Liver (tissue), 9 donors: ENCODE data around the gene CLIC1. TPM values are rescaled to one million over a fixed set of nuclear protein-coding genes. Genes with fewer than 3 reads are reported as not detected.

Source experiments
- DNase-seq: peaks from one replicate; pipeline ENCODE4 v3.0.0-alpha.2; 2017; ENCODE audit warnings: low spot score
- H3K27ac ChIP-seq, 2 donors: one replicate each; pipeline ENCODE4 v1.7.0; 2013; ENCODE audit warnings: inconsistent platforms in 2 of 2, low read length in 2 of 2, control low read depth in 1 of 2, low read depth in 1 of 2, mild to moderate bottlenecking in 1 of 2
- H3K27me3 ChIP-seq, 4 donors: one replicate each; pipeline versions ENCODE4 v1.6.1 to v1.7.0; 2013; ENCODE audit warnings: low read length in 3 of 4, inconsistent platforms in 1 of 4, mild to moderate bottlenecking in 1 of 4, moderate library complexity in 1 of 4; ENCODE audit not compliant: control insufficient read depth in 4 of 4, insufficient read depth in 4 of 4
- H3K36me3 ChIP-seq, 4 donors: one replicate each; pipeline versions ENCODE4 v1.6.1 to v1.7.0; 2013; ENCODE audit warnings: low read length in 3 of 4, mild to moderate bottlenecking in 3 of 4, low read depth in 1 of 4, moderate library complexity in 1 of 4; ENCODE audit not compliant: control insufficient read depth in 4 of 4, insufficient read depth in 3 of 4
- H3K4me1 ChIP-seq, 4 donors: one replicate each; pipeline versions ENCODE4 v1.6.1 to v1.7.0; 2013; ENCODE audit warnings: low read length in 3 of 4, mild to moderate bottlenecking in 3 of 4, moderate library complexity in 1 of 4; ENCODE audit not compliant: control insufficient read depth in 4 of 4, insufficient read depth in 4 of 4
- H3K4me3 ChIP-seq, 3 donors: one replicate each; pipeline versions ENCODE4 v1.6.1 to v1.7.0; 2013; ENCODE audit warnings: low read length in 3 of 3, control low read depth in 1 of 3, low read depth in 1 of 3, mild to moderate bottlenecking in 1 of 3
- H3K9ac ChIP-seq, 2 donors: one replicate each; pipeline ENCODE4 v1.7.0; 2013; ENCODE audit warnings: low read length in 2 of 2, mild to moderate bottlenecking in 2 of 2, moderate library complexity in 2 of 2, control low read depth in 1 of 2, low read depth in 1 of 2
- H3K9me3 ChIP-seq, 4 donors: one replicate each; pipeline versions ENCODE4 v1.6.1 to v1.7.0; 2013; ENCODE audit warnings: low read length in 3 of 4; ENCODE audit not compliant: control insufficient read depth in 4 of 4
- GABPA ChIP-seq, 2 donors: IDR thresholded peaks in 1 of 2; conservative IDR thresholded peaks in 1 of 2; 2 replicates each; pipeline ENCODE4 v1.6.1; 2016; ENCODE audit warnings: antibody characterized with exemption in 2 of 2, mild to moderate bottlenecking in 1 of 2, moderate library complexity in 1 of 2
- HNF4A ChIP-seq, 2 donors: conservative IDR thresholded peaks; 2 replicates each; pipeline ENCODE4 v1.6.1; 2016; ENCODE audit warnings: antibody characterized with exemption in 2 of 2, mild to moderate bottlenecking in 2 of 2
- HNF4G ChIP-seq: IDR thresholded peaks from 2 replicates; pipeline ENCODE4 v1.6.1; 2016; ENCODE audit warnings: antibody characterized with exemption
- MAX ChIP-seq: IDR thresholded peaks from 2 replicates; pipeline ENCODE4 v1.6.1; 2016; ENCODE audit warnings: antibody characterized with exemption
- NR2F2 ChIP-seq: IDR thresholded peaks from 2 replicates; pipeline ENCODE4 v1.6.1; 2016; ENCODE audit warnings: antibody characterized with exemption
- RAD21 ChIP-seq, 2 donors: IDR thresholded peaks; 2 replicates each; pipeline ENCODE4 v1.6.1; 2016; ENCODE audit warnings: antibody characterized with exemption in 2 of 2, mild to moderate bottlenecking in 2 of 2
- YY1 ChIP-seq: IDR thresholded peaks from 2 replicates; pipeline ENCODE4 v1.6.1; 2016; ENCODE audit warnings: antibody characterized with exemption, mild to moderate bottlenecking
- WGBS: extraction: QIAGEN DNeasy Blood & Tissue Kit; methylation state at CpG from one replicate; pipeline ENCODE4 v1.1.7; 2013; 5-methylcytosine and 5-hydroxymethylcytosine counted together
- polyA plus RNA-seq, 2 donors: library from polyadenylated mRNA; stranded (reverse) in 1 of 2; unstranded in 1 of 2; fragments of 200-250 nt in 1 of 2; fragments of >200 nt in 1 of 2; fragmentation: Nextera tagmentation in 1 of 2; extraction: Ambion mirVana in 1 of 2; gene quantifications; one replicate each; pipeline versions ENCODE4 v1.2.1 to v1.2.3, GENCODE V29; 2013 to 2015
- total RNA-seq, 2 donors: library from RNA; depleted of rRNA; stranded (reverse); fragments of >200 nt; gene quantifications; one replicate each; pipeline ENCODE4 v1.2.3, GENCODE V29; 2014
- TF ChIP-seq, protein P1 (sequence below): IDR thresholded peaks from 2 replicates; pipeline ENCODE4 v1.6.1; 2016; ENCODE audit warnings: antibody characterized with exemption, mild to moderate bottlenecking
- TF ChIP-seq, protein P2 (sequence below): IDR thresholded peaks from 2 replicates; pipeline ENCODE4 v1.6.1; 2016; ENCODE audit warnings: antibody characterized with exemption
- TF ChIP-seq, protein P3 (sequence below): IDR thresholded peaks from 2 replicates; pipeline ENCODE4 v1.6.1; 2016; ENCODE audit warnings: antibody characterized with exemption
- TF ChIP-seq, protein P4 (sequence below): fragments of 150-350 bp; IDR thresholded peaks from 2 replicates; pipeline ENCODE4 v1.5.1; 2017; ENCODE audit warnings: improper control_type of control experiment, low read depth, low read length; ENCODE audit not compliant: missing input control
- donor health status: healthy.
- donor health status: healthy.
- donor health status: healthy.
- donor health status: healthy.
- donor health status: healthy.

The CLIC1 gene
- total and polyA plus RNA-seq, 4 donors: 56.5 to 124 (median 64.5) TPM

DNA sequence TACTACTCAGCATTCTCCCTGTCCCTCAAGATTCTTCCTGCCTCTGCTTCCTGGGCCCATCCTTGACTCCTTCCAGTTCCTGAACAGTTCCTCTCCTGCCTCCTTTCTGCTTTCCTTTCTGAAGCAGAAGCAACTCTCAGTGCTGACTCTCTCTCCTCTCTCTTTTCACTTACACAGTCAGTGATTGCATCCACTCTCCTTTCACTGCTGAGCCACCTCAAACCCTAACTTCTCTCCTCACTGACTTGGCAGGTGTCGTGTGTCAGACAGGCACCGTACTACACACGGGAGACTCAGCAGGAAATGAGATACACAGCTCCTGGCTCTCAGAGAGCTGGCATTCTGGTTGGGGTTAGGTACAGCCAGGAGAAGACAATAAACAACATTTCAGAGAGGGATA is 38.8 kb downstream of the CLIC1 start (continued):
- TF ChIP-seq, protein P1, sequence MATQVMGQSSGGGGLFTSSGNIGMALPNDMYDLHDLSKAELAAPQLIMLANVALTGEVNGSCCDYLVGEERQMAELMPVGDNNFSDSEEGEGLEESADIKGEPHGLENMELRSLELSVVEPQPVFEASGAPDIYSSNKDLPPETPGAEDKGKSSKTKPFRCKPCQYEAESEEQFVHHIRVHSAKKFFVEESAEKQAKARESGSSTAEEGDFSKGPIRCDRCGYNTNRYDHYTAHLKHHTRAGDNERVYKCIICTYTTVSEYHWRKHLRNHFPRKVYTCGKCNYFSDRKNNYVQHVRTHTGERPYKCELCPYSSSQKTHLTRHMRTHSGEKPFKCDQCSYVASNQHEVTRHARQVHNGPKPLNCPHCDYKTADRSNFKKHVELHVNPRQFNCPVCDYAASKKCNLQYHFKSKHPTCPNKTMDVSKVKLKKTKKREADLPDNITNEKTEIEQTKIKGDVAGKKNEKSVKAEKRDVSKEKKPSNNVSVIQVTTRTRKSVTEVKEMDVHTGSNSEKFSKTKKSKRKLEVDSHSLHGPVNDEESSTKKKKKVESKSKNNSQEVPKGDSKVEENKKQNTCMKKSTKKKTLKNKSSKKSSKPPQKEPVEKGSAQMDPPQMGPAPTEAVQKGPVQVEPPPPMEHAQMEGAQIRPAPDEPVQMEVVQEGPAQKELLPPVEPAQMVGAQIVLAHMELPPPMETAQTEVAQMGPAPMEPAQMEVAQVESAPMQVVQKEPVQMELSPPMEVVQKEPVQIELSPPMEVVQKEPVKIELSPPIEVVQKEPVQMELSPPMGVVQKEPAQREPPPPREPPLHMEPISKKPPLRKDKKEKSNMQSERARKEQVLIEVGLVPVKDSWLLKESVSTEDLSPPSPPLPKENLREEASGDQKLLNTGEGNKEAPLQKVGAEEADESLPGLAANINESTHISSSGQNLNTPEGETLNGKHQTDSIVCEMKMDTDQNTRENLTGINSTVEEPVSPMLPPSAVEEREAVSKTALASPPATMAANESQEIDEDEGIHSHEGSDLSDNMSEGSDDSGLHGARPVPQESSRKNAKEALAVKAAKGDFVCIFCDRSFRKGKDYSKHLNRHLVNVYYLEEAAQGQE: no peak
- TF ChIP-seq NR2F2: no peak
- no peak for TF ChIP-seq GABPA (IDR thresholded peaks at IDR 0.05 in 1 of 2, conservative IDR thresholded peaks at IDR 0.05 in 1 of 2)

GRCh38 chr6:31693535-31693934 is 42.8 kb downstream of the CLIC1 start:
- H3K27me3 ChIP-seq: no peaks in the 10 kb centered on the region
- WGBS: 94% methylated on average over 6 of the region's 6 CpGs
- no peak overlapping the region for H3K27ac ChIP-seq
- H3K4me3 ChIP-seq: no peak overlapping the region
- no peak for DNase-seq
- H3K4me1 ChIP-seq: no peaks in the 10 kb centered on the region
- no peaks in the 10 kb centered on the region for H3K9me3 ChIP-seq
- H3K9ac ChIP-seq: no peak overlapping the region
- TF ChIP-seq, protein P2, sequence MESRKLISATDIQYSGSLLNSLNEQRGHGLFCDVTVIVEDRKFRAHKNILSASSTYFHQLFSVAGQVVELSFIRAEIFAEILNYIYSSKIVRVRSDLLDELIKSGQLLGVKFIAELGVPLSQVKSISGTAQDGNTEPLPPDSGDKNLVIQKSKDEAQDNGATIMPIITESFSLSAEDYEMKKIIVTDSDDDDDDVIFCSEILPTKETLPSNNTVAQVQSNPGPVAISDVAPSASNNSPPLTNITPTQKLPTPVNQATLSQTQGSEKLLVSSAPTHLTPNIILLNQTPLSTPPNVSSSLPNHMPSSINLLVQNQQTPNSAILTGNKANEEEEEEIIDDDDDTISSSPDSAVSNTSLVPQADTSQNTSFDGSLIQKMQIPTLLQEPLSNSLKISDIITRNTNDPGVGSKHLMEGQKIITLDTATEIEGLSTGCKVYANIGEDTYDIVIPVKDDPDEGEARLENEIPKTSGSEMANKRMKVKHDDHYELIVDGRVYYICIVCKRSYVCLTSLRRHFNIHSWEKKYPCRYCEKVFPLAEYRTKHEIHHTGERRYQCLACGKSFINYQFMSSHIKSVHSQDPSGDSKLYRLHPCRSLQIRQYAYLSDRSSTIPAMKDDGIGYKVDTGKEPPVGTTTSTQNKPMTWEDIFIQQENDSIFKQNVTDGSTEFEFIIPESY: no peak
- TF ChIP-seq, protein P3, sequence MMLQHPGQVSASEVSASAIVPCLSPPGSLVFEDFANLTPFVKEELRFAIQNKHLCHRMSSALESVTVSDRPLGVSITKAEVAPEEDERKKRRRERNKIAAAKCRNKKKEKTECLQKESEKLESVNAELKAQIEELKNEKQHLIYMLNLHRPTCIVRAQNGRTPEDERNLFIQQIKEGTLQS: no peak
- TF ChIP-seq GABPA (IDR thresholded peaks at IDR 0.05 in 1 of 2, conservative IDR thresholded peaks at IDR 0.05 in 1 of 2): no peak
- TF ChIP-seq NR2F2: no peak
- TF ChIP-seq MAX: no peak
- TF ChIP-seq HNF4A (conservative IDR thresholded peaks at IDR 0.05): no peak
- TF ChIP-seq HNF4G: no peak
- TF ChIP-seq, protein P4, sequence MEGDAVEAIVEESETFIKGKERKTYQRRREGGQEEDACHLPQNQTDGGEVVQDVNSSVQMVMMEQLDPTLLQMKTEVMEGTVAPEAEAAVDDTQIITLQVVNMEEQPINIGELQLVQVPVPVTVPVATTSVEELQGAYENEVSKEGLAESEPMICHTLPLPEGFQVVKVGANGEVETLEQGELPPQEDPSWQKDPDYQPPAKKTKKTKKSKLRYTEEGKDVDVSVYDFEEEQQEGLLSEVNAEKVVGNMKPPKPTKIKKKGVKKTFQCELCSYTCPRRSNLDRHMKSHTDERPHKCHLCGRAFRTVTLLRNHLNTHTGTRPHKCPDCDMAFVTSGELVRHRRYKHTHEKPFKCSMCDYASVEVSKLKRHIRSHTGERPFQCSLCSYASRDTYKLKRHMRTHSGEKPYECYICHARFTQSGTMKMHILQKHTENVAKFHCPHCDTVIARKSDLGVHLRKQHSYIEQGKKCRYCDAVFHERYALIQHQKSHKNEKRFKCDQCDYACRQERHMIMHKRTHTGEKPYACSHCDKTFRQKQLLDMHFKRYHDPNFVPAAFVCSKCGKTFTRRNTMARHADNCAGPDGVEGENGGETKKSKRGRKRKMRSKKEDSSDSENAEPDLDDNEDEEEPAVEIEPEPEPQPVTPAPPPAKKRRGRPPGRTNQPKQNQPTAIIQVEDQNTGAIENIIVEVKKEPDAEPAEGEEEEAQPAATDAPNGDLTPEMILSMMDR: no peak
- TF ChIP-seq RAD21 (IDR thresholded peaks at IDR 0.05): no peak
- H3K36me3 ChIP-seq: peaks cover 8 to 68% (median 51%) of the 10 kb centered on the region in 4 donors

- WGBS: 93% methylated on average over 9 of the region's 9 CpGs
- Histone ChIP-seq H3K9me3 (no peaks in the 10 kb centered on the region), H3K4me1 (no peaks in the 10 kb centered on the region), H3K9ac (no peak overlapping the region), H3K27me3 (no peaks in the 10 kb centered on the region), H3K27ac (no peak overlapping the region), H3K4me3 (no peak overlapping the region), H3K36me3 (peaks cover 8 to 74% (median 56%) of the 10 kb centered on the region in 4 donors)
- TF ChIP-seq YY1: no peak
- DNase-seq: no peak
Measured at GRCh38 chr6:31692886-31693285, 43.4 kb downstream of the CLIC1 start.
